Measurements from ENCODE around the gene COX6B2. TPM values are rescaled to one million over a fixed set of nuclear protein-coding genes. Genes with fewer than 3 reads are reported as not detected.
A peak's percentile ranks its signal among the peaks of the same experiment; 100 is the strongest.

Gene COX6B2
- total RNA-seq, 1 donor from 2014 or later: 0.17 TPM

DNA sequence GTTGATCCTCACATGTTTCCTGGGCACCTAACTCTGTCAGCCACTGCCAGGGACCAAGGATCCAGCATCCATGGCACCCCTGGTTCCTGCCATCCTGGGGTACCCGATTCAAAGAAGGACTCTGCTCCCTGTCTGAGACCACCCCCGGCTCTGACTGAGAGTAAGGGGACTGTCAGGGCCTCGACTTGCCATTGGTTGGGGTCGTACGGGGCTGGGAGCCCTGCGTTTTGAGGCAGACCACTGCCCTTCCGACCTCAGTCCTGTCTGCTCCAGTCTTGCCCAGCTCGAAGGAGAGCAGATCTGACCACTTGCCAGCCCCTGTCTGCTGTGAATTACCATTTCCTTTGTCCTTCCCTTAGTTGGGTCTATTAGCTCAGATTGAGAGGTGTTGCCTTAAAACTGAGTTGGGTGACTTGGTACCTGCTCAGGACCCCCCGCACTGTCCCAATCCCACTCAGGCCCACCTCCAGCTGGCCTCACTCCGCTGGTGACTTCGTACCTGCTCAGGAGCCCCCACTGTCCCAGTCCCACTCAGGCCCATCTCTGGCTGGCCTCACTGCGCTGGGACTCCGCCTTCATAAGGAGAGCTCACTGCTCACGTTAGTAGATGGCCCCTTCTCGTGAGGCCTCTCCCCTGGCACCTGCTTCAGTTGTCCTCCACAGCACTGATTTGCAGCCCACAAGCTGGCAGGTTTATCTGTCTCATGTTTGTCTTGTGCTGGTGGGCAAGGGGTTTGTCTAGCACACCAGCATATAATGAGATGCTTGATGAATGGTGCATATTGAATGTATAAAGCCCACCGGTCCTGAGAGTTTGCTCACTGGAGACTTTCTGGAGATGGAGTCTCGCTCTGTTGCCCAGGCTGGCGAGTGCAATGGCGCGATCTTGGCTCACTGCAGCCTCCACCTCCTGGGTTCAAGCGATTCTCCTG, 35.1 kb upstream of the COX6B2 start:
- Mint-ChIP-seq H3K4me3 (ENCODE audit: unreplicated experiment) (peak overlapping the region; percentile 36), H3K27ac (ENCODE audit: unreplicated experiment) (peak overlapping the region; percentile 32), H3K27me3 (ENCODE audit: low read depth) (no peaks in the 10 kb centered on the region), H3K9me3 (ENCODE audit: low read depth) (no peaks in the 10 kb centered on the region), H3K36me3 (ENCODE audit: low read depth) (peaks cover 21% of the 10 kb centered on the region), H3K4me1 (ENCODE audit: low read depth) (peaks cover 60% of the 10 kb centered on the region)
- TF ChIP-seq, protein P1, sequence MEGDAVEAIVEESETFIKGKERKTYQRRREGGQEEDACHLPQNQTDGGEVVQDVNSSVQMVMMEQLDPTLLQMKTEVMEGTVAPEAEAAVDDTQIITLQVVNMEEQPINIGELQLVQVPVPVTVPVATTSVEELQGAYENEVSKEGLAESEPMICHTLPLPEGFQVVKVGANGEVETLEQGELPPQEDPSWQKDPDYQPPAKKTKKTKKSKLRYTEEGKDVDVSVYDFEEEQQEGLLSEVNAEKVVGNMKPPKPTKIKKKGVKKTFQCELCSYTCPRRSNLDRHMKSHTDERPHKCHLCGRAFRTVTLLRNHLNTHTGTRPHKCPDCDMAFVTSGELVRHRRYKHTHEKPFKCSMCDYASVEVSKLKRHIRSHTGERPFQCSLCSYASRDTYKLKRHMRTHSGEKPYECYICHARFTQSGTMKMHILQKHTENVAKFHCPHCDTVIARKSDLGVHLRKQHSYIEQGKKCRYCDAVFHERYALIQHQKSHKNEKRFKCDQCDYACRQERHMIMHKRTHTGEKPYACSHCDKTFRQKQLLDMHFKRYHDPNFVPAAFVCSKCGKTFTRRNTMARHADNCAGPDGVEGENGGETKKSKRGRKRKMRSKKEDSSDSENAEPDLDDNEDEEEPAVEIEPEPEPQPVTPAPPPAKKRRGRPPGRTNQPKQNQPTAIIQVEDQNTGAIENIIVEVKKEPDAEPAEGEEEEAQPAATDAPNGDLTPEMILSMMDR (IDR thresholded peaks at IDR 0.05): no peak
- DNase-seq (ENCODE audit: low spot score): no peak

DNA sequence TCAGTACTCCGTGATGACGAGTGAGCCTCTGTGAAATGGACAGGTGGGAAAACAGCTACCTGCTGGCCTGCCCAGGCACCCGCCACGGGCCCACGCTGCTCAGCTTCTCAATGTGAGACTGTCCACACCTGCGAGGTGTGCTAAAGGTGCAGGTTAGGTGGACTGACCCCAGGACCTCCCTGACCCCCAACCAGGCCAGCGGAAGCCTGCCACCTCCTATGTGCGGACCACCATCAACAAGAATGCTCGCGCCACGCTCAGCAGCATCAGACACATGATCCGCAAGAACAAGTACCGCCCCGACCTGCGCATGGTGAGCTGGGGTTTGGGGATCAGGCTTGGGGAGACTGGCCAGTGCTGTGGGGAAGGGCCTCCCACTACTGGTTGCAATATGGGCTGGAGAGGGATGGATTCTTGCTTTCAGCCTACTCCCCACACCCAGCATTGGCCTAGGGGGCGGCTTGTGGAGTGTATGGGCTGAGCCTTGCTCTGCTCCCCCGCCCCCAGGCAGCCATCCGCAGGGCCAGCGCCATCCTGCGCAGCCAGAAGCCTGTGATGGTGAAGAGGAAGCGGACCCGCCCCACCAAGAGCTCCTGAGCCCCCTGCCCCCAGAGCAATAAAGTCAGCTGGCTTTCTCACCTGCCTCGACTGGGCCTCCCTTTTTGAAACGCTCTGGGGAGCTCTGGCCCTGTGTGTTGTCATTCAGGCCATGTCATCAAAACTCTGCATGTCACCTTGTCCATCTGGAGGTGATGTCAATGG, 33.4 kb upstream of the COX6B2 start:
- TF ChIP-seq, protein P1 (IDR thresholded peaks at IDR 0.05): no peak
- no peaks in the 10 kb centered on the region for H3K27me3 Mint-ChIP-seq (ENCODE audit: low read depth)
- peak overlapping the region; percentile 99 for H3K4me3 Mint-ChIP-seq (ENCODE audit: unreplicated experiment)
- DNase-seq (ENCODE audit: low spot score): no peak
- H3K9me3 Mint-ChIP-seq (ENCODE audit: low read depth): no peaks in the 10 kb centered on the region
- H3K27ac Mint-ChIP-seq (ENCODE audit: unreplicated experiment): no peak overlapping the region
- peaks cover 63% of the 10 kb centered on the region for H3K4me1 Mint-ChIP-seq (ENCODE audit: low read depth)
- H3K36me3 Mint-ChIP-seq (ENCODE audit: low read depth): peaks cover 21% of the 10 kb centered on the region

DNA sequence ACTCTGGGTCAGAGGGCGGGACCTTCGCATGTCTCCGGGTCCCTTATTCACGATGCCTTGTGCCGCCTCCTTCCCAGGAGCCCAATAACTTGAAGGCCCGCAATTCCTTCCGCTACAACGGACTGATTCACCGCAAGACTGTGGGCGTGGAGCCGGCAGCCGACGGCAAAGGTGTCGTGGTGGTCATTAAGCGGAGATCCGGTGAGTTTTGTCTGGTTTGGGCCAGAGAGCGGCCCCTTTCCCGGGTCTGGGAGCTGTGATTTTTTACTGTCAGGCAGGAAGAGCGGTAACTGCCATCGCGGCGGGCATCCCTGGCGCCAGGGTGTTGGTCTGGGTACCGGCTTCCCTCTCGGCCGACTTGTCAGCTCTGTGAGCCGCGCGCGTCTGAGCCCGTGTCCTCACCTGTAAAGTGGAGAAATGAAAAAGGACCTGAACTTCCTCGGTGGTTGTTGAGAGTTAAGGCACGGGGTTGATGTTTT, 32.0 kb upstream of the COX6B2 start:
- Mint-ChIP-seq H3K9me3 (ENCODE audit: low read depth) (no peaks in the 10 kb centered on the region), H3K27me3 (ENCODE audit: low read depth) (no peaks in the 10 kb centered on the region), H3K27ac (ENCODE audit: unreplicated experiment) (peak overlapping the region; percentile 99), H3K4me3 (ENCODE audit: unreplicated experiment) (peak overlapping the region; percentile 99), H3K4me1 (ENCODE audit: low read depth) (peaks cover 56% of the 10 kb centered on the region), H3K36me3 (ENCODE audit: low read depth) (peaks cover 21% of the 10 kb centered on the region)
- TF ChIP-seq, protein P1 (IDR thresholded peaks at IDR 0.05): peak; percentile 8
- DNase-seq (ENCODE audit: low spot score): no peak

DNA sequence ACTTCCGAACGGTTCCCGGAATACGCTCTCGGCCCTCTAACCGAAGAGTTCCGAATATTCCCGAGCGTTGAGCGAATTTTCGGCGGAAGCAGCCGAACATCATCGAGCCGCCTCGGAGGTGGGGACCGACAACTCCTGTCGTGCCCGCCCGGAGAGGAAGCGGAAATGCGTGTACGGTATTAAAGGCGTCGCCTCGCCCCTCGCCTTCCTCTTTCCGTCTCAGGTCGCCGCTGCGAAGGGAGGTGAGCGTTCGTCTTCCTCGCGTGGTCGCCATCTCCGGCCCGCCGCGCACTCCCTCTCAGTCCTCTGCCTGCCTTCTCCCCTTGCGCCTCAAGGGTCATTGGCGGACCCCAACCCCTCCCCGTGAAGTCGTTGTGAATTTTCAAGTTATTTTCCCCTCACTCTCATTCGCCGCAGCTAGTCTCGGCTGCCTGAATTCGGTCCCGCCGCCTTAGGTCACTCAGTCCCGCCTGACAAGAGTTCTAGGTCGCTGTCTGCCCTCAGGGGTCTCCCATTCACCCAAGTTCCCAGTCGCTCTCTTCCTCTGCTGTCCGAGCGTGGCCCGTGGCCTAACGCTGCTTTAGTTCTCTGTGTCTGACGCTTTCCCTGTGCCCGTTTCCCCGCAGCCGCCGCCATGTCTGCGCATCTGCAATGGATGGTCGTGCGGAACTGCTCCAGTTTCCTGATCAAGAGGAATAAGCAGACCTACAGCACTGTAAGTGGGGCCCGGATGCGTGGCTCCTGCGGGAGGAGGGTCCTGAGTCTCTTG, 31.4 kb upstream of the COX6B2 start, which contains the start of gene RPL28:
Gene RPL28 (plus strand): TSS at position 209 of the 769 bp plus-strand sequence. CDS start 426 bp downstream, at position 635.
- Mint-ChIP-seq H3K27me3 (ENCODE audit: low read depth) (no peaks in the 10 kb centered on the region), H3K36me3 (ENCODE audit: low read depth) (peaks cover 21% of the 10 kb centered on the region), H3K4me1 (ENCODE audit: low read depth) (peaks cover 55% of the 10 kb centered on the region), H3K9me3 (ENCODE audit: low read depth) (no peaks in the 10 kb centered on the region), H3K4me3 (ENCODE audit: unreplicated experiment) (peak within 1 kb of the TSS; percentile 99), H3K27ac (ENCODE audit: unreplicated experiment) (peak within 1 kb of the TSS; percentile 99)
- TF ChIP-seq, protein P1 (IDR thresholded peaks at IDR 0.05): no peak
- DNase-seq (ENCODE audit: low spot score): peak; percentile 98
